ENCODE data around the gene APLF.

Gene APLF

GRCh38 chr2:68454719-68455118, 12.7 kb upstream of the APLF start:
- H3K4me1 Mint-ChIP-seq (ENCODE audit: low read depth): no peaks in the 10 kb centered on the region
- no peaks in the 10 kb centered on the region for H3K9me3 Mint-ChIP-seq
- H3K27ac Mint-ChIP-seq: no peak overlapping the region
- H3K36me3 Mint-ChIP-seq (ENCODE audit: low read depth): no peaks in the 10 kb centered on the region
- intact Hi-C loops (cut with micrococcal nuclease): no loop called here
- no peaks in the 10 kb centered on the region for H3K27me3 Mint-ChIP-seq
- no peak overlapping the region for H3K4me3 Mint-ChIP-seq

- no peak overlapping the region for H3K4me3 Mint-ChIP-seq
- no peak overlapping the region for H3K27ac Mint-ChIP-seq
- no peaks in the 10 kb centered on the region for H3K27me3 Mint-ChIP-seq
- intact Hi-C loops (cut with micrococcal nuclease): no loop called here
- H3K4me1 Mint-ChIP-seq (ENCODE audit: low read depth): no peaks in the 10 kb centered on the region
- no peaks in the 10 kb centered on the region for H3K36me3 Mint-ChIP-seq (ENCODE audit: low read depth)
- no peaks in the 10 kb centered on the region for H3K9me3 Mint-ChIP-seq
These were observed 11.2 kb upstream of the APLF start for GRCh38 chr2:68456198-68456597.

- Mint-ChIP-seq H3K27me3 (no peaks in the 10 kb centered on the region), H3K36me3 (ENCODE audit: low read depth) (no peaks in the 10 kb centered on the region), H3K9me3 (no peaks in the 10 kb centered on the region), H3K27ac (no peak overlapping the region), H3K4me3 (no peak overlapping the region), H3K4me1 (ENCODE audit: low read depth) (no peaks in the 10 kb centered on the region)
- intact Hi-C loops (cut with micrococcal nuclease): no loop called here
These were observed 8.4 kb upstream of the APLF start for GRCh38 chr2:68458981-68459380.

DNA sequence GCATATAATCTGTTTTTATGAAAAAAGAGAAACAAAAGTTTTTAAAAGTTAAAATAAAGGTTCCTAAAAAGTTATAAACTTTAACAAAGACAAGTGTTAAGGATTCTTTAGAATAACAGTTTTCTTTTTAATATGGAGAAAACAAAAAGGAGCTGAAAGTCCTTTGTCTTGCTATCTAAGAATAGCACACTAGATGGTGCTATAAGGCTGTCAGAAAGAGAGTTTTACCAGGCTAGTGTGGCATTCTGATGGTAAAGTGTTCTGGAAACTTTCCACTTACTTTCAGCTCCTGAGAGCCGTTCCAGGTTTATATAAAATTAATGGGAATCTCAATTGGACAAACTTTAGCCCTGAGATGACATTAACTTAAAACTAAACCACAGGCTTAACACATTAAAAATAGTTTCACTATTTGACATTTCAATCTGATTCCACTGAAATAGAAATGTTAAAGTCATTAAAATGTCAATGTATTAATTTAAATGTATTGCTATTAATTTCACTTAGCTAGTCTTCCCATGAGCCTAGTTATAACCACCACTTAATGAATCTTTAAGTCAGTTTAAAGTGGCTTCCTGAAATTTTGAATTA, 4.0 kb upstream of the APLF start:
- Mint-ChIP-seq H3K36me3 (ENCODE audit: low read depth) (peaks cover 13% of the 10 kb centered on the region), H3K4me3 (no peak overlapping the region), H3K9me3 (no peaks in the 10 kb centered on the region), H3K27ac (no peak overlapping the region), H3K27me3 (no peaks in the 10 kb centered on the region), H3K4me1 (ENCODE audit: low read depth) (peaks cover 11% of the 10 kb centered on the region)
- intact Hi-C loops (cut with micrococcal nuclease): loop anchor here (2.0 to 10.0 kb wide), 3 partner anchors 281 to 464 kb away; no protein-coding TSS in a partner anchor

DNA sequence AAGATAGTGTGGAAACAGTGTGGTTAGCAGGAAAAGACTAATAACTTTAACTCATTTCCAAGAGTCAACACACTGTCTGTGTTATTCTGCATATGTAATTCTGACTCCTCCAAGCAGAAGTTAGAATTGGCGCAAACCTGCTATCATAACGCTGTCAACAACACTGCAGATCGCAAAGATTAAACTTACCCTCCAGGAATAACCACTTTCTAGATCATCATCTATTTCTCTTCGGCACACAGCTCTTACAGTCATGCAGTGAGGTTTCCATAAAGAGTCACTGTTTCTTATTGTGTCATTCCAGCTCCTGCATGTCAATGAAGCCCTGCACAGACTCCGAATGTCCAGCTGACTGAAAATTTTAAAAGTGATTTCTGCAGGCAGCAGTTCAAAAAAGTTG, 2.7 kb upstream of the APLF start:
- no peak overlapping the region for H3K4me3 Mint-ChIP-seq

GRCh38 chr2:68465081-68465916, 2.1 kb upstream of the APLF start:
- intact Hi-C loops (cut with micrococcal nuclease): loop anchor here (5.0 to 10.0 kb wide), 2 partner anchors 227 to 280 kb away; no protein-coding TSS in a partner anchor
- Mint-ChIP-seq H3K27me3 (no peaks in the 10 kb centered on the region), H3K9me3 (no peaks in the 10 kb centered on the region), H3K27ac (no peak overlapping the region), H3K4me1 (ENCODE audit: low read depth) (peaks cover 29% of the 10 kb centered on the region), H3K36me3 (ENCODE audit: low read depth) (peaks cover 13% of the 10 kb centered on the region), H3K4me3 (no peak overlapping the region)

More for the DNA sequence above, 2.7 kb upstream of the APLF start:
- intact Hi-C loops (cut with micrococcal nuclease): loop anchor here (5.0 to 10.0 kb wide), 3 partner anchors 228 to 463 kb away; no protein-coding TSS in a partner anchor
- no peak overlapping the region for H3K27ac Mint-ChIP-seq
- peaks cover 13% of the 10 kb centered on the region for H3K36me3 Mint-ChIP-seq (ENCODE audit: low read depth)
- H3K4me1 Mint-ChIP-seq (ENCODE audit: low read depth): peaks cover 23% of the 10 kb centered on the region
- no peaks in the 10 kb centered on the region for H3K9me3 Mint-ChIP-seq
- H3K27me3 Mint-ChIP-seq: no peaks in the 10 kb centered on the region

- no peaks in the 10 kb centered on the region for H3K27me3 Mint-ChIP-seq
- H3K36me3 Mint-ChIP-seq (ENCODE audit: low read depth): peaks cover 13% of the 10 kb centered on the region
These were observed 1.0 kb upstream of the APLF start for GRCh38 chr2:68466361-68466777.

DNA sequence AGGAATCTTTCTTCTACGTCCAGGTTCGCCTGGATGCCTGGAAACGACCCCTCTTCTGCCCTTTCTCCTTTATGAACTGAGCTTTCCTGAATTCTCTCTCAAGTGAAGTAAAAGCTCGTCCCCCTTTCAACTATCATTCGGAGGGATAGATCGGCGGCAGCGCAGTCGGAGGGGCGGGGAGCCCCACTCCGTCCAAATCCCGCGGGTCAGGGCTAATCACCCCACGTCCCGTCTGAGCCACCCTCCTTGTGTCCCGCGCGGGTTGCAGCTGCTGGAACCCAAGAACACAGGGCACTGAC, 658 bp upstream of the APLF start:
- Mint-ChIP-seq H3K4me1 (ENCODE audit: low read depth) (peaks cover 29% of the 10 kb centered on the region), H3K9me3 (no peaks in the 10 kb centered on the region), H3K4me3 (peak overlapping the region; percentile 96), H3K27ac (peak overlapping the region; percentile 94), H3K27me3 (no peaks in the 10 kb centered on the region), H3K36me3 (ENCODE audit: low read depth) (peaks cover 13% of the 10 kb centered on the region)
- intact Hi-C loops (cut with micrococcal nuclease): loop anchor here (5.0 to 10.0 kb wide), 2 partner anchors 226 to 278 kb away; no protein-coding TSS in a partner anchor

More at GRCh38 chr2:68466361-68466777, 1.0 kb upstream of the APLF start:
- intact Hi-C loops (cut with micrococcal nuclease): loop anchor here (5.0 to 10.0 kb wide), 2 partner anchors 226 to 278 kb away; no protein-coding TSS in a partner anchor
- Mint-ChIP-seq H3K4me1 (ENCODE audit: low read depth) (peaks cover 29% of the 10 kb centered on the region), H3K27ac (peak overlapping the region; percentile 94), H3K4me3 (peak overlapping the region; percentile 96), H3K9me3 (no peaks in the 10 kb centered on the region)

DNA sequence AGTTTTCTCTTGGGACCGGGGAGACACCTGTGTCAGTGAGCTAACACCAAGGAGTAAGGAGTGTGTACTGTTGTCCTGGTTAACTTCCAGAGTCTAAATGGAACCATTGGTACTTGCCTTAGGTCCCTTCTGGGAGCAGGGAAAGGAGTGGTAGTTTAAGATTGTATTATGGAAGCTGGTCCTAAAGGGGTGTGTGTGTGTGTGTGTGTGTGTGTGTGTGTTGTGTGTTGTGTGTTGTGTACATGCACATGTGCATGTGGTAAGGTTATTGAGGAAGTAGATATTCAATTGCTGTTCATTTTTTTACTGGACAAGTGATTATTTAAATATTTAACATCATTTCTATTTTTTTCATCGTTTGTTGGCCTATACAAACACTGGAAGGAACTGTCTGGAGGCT, 1.4 kb downstream of the APLF start:
- no peak overlapping the region for H3K27ac Mint-ChIP-seq
- peaks cover 13% of the 10 kb centered on the region for H3K36me3 Mint-ChIP-seq (ENCODE audit: low read depth)
- no peak overlapping the region for H3K4me3 Mint-ChIP-seq
- H3K4me1 Mint-ChIP-seq (ENCODE audit: low read depth): peaks cover 29% of the 10 kb centered on the region
- H3K9me3 Mint-ChIP-seq: no peaks in the 10 kb centered on the region
- no peaks in the 10 kb centered on the region for H3K27me3 Mint-ChIP-seq
- intact Hi-C loops (cut with micrococcal nuclease): loop anchor here (5.0 to 10.0 kb wide), 2 partner anchors 224 to 276 kb away; no protein-coding TSS in a partner anchor

- H3K36me3 Mint-ChIP-seq (ENCODE audit: low read depth): peaks cover 13% of the 10 kb centered on the region
- H3K4me3 Mint-ChIP-seq: no peak overlapping the region
- intact Hi-C loops (cut with micrococcal nuclease): loop anchor here (5.0 to 10.0 kb wide), 2 partner anchors 222 to 275 kb away; no protein-coding TSS in a partner anchor
- H3K27ac Mint-ChIP-seq: no peak overlapping the region
- no peaks in the 10 kb centered on the region for H3K27me3 Mint-ChIP-seq
- peaks cover 29% of the 10 kb centered on the region for H3K4me1 Mint-ChIP-seq (ENCODE audit: low read depth)
- H3K9me3 Mint-ChIP-seq: no peaks in the 10 kb centered on the region
These were observed 2.5 kb downstream of the APLF start for GRCh38 chr2:68469935-68470334.

DNA sequence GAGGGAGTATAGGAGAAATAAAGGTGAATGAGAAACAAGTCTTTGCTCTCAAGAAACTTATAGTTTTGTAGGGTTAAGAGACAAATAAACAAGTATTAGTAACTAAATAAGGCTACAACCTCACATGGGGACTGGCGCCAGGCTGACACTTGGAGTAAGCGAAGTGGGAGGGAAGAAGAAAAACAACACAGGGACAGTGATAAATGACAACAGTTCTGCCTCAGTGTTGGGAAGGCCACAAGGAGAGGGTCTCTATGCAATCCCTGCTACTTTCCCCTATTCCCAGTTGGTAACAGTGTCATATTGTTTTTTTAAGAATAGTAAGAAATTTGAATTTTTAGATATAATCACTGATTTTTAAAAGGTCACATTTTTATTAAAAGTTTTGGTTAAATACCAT, 4.0 kb downstream of the APLF start:
- Mint-ChIP-seq H3K9me3 (no peaks in the 10 kb centered on the region), H3K27ac (peak overlapping the region; percentile 3), H3K36me3 (ENCODE audit: low read depth) (peaks cover 13% of the 10 kb centered on the region), H3K27me3 (no peaks in the 10 kb centered on the region), H3K4me1 (ENCODE audit: low read depth) (peaks cover 23% of the 10 kb centered on the region), H3K4me3 (no peak overlapping the region)
- intact Hi-C loops (cut with micrococcal nuclease): no loop called here

- Mint-ChIP-seq H3K27ac (no peak overlapping the region), H3K27me3 (no peaks in the 10 kb centered on the region), H3K4me1 (ENCODE audit: low read depth) (peaks cover 18% of the 10 kb centered on the region), H3K4me3 (no peak overlapping the region), H3K36me3 (ENCODE audit: low read depth) (peaks cover 6% of the 10 kb centered on the region), H3K9me3 (no peaks in the 10 kb centered on the region)
- intact Hi-C loops (cut with micrococcal nuclease): no loop called here
These were observed 5.5 kb downstream of the APLF start for GRCh38 chr2:68472796-68473414.

- H3K36me3 Mint-ChIP-seq (ENCODE audit: low read depth): peaks cover 6% of the 10 kb centered on the region
- H3K4me3 Mint-ChIP-seq: no peak overlapping the region
- intact Hi-C loops (cut with micrococcal nuclease): no loop called here
- no peaks in the 10 kb centered on the region for H3K9me3 Mint-ChIP-seq
- H3K27me3 Mint-ChIP-seq: no peaks in the 10 kb centered on the region
- H3K27ac Mint-ChIP-seq: no peak overlapping the region
- peaks cover 1% of the 10 kb centered on the region for H3K4me1 Mint-ChIP-seq (ENCODE audit: low read depth)
These were observed 7.7 kb downstream of the APLF start for GRCh38 chr2:68475110-68475509.

GRCh38 chr2:68475576-68475975, 8.2 kb downstream of the APLF start:
- Mint-ChIP-seq H3K4me3 (no peak overlapping the region), H3K27me3 (no peaks in the 10 kb centered on the region), H3K27ac (no peak overlapping the region), H3K4me1 (ENCODE audit: low read depth) (no peaks in the 10 kb centered on the region), H3K36me3 (ENCODE audit: low read depth) (peaks cover 6% of the 10 kb centered on the region), H3K9me3 (no peaks in the 10 kb centered on the region)
- intact Hi-C loops (cut with micrococcal nuclease): no loop called here
